Adrenal gland (tissue), 5 donors: Measurements from ENCODE around the gene AQP2.

ENCODE experiments used
- POLR2A ChIP-seq, 2 donors: fragments of 450-650 bp; IDR thresholded peaks; one replicate each; pipeline ENCODE4 v1.6.1; 2017; ENCODE audit warnings: antibody characterized with exemption in 2 of 2, mild to moderate bottlenecking in 2 of 2, moderate library complexity in 1 of 2
- TF ChIP-seq, protein P1 (sequence below), 6 experiments: fragments of 450-650 bp in 4 of 6; fragments of 200-600 bp in 2 of 6; sonication (generic) in 1 of 6; IDR thresholded peaks; 1 replicate in 5 of 6; 2 replicates in 1 of 6; pipeline versions ENCODE4 v1.5.1 to v1.8.0; 2016 to 2021; ENCODE audit warnings: antibody characterized with exemption in 6 of 6, mild to moderate bottlenecking in 2 of 6, moderate library complexity in 1 of 6
- donor health status: DM: no; HTN: no; CAD: no.

DNA sequence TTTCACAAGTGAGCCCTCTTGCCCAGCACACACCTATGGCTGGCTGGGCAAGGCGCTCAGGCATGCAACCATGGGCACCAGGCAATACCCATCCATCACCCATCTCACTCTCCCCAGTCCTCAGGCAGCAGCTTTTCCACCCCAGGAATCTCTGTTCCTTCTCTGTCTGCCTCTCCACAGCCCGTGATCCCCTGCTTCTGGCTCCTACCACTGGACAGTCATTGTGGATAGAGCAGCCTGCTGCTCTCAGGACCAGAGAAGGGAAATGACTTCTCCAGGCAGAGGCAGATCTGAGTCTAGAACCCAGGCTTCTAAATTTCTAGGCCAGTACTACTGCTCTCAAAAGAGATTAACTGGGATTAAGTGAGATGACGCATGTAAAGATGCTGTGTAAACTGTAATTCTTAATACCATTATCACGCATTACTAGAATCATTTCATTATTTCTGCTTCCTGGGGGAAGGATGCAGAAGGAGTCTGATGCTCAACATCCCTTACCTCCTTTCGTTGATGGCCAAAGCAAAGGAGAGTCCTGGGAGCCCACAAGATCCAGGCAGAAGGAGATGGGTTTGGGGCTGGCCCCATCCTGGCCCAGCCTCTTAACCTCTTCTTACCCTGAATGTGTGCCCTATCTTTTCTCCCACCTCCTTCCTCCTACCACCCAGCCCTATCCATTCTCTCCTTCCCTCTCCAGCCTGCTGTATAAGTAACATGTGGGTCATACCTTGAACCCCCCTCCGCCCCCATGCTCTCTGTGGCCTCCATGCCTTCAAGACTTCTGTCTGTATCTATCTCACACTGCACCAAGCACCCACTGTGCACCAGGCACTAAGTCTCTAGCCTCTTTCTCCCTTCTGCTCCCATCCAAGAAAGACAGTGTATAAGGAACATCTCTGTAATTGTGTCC lies 6.4 kb downstream of the AQP2 start:
- TF ChIP-seq, protein P1, sequence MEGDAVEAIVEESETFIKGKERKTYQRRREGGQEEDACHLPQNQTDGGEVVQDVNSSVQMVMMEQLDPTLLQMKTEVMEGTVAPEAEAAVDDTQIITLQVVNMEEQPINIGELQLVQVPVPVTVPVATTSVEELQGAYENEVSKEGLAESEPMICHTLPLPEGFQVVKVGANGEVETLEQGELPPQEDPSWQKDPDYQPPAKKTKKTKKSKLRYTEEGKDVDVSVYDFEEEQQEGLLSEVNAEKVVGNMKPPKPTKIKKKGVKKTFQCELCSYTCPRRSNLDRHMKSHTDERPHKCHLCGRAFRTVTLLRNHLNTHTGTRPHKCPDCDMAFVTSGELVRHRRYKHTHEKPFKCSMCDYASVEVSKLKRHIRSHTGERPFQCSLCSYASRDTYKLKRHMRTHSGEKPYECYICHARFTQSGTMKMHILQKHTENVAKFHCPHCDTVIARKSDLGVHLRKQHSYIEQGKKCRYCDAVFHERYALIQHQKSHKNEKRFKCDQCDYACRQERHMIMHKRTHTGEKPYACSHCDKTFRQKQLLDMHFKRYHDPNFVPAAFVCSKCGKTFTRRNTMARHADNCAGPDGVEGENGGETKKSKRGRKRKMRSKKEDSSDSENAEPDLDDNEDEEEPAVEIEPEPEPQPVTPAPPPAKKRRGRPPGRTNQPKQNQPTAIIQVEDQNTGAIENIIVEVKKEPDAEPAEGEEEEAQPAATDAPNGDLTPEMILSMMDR (IDR thresholded peaks at IDR 0.05): no peak
- no peak for TF ChIP-seq POLR2A (IDR thresholded peaks at IDR 0.05)
